Bone marrow (tissue), 2 donors: ENCODE results near the gene IL23A.
A peak's percentile ranks its signal among the peaks of the same experiment; 100 is the strongest.
"Not testable (repeated sequence)": the region's sequence is repeated elsewhere in the genome, so short reads cannot be mapped to it uniquely, and the experiment has no call there.

Source experiments
- DNase-seq, 2 donors: peaks; one replicate each; lab custom pipeline; 2025; lab: John Stamatoyannopoulos, UW

Gene IL23A

DNA sequence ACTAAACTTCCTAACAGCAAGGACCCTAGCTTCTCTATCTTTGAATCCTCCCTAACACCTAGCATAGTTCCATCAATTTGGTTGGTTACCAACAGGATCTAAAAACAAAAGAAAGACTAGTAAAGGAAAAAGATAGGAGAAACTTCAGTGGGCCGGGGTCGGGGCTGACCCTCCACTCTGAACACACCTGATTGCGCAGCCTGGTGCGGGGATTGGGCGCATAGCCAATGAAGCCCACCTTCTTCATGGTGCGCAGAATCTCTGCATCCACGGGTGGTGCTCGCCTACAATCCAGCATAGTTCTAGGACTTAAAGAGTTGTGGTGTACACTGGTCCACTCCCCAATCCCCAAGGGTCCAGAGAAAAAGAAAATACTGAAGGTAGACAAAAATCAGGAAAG lies 12.6 kb upstream of the IL23A start:
- DNase-seq = no peak

- DNase-seq = no peak
Observed at GRCh38 chr12:56326533-56326932, 12.2 kb upstream of the IL23A start.

DNA sequence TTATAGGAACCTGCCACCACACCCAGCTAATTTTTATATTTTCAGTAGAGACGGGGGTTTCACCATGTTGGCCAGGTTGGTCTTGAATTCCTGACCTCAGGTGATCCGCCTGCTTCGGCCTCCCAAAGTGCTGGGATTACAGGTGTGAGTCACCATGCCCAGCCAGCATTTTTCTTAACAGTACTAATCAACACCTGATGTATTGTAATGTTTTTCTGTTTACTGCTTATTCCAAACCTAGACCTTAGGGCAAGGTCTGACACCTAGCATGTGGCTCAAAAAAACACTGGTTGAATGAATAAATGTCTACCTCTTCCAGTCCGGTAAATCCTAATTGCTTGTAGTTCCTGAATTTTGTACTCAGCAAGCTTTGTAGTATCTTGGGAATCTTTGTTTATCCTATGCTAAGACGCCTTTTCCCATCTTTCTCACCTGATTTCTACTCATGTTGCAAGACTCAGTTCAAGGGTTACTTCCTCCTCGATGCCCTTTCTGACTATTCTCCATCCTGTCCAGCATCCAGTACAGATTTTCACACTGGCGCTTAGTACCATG lies 7.7 kb upstream of the IL23A start:
- DNase-seq = no peak

- no peak for DNase-seq
Observed at GRCh38 chr12:56332512-56333196, 6.0 kb upstream of the IL23A start.

GRCh38 chr12:56333197-56333678 lies 5.4 kb upstream of the IL23A start:
- peak in 1 of 2 donors; percentile 68 for DNase-seq

- peak; percentile 88 to 97 for DNase-seq
Observed at GRCh38 chr12:56333679-56334489, 4.8 kb upstream of the IL23A start, which contains the start of gene PAN2. TSS of gene PAN2 (minus strand) at chr12:56334000. CDS start at chr12:56333094, 906 bp downstream.

GRCh38 chr12:56334490-56334793 lies 4.2 kb upstream of the IL23A start:
- no peak for DNase-seq

- not testable (repeated sequence) for DNase-seq
Observed at GRCh38 chr12:56335527-56335926, 3.2 kb upstream of the IL23A start.

DNA sequence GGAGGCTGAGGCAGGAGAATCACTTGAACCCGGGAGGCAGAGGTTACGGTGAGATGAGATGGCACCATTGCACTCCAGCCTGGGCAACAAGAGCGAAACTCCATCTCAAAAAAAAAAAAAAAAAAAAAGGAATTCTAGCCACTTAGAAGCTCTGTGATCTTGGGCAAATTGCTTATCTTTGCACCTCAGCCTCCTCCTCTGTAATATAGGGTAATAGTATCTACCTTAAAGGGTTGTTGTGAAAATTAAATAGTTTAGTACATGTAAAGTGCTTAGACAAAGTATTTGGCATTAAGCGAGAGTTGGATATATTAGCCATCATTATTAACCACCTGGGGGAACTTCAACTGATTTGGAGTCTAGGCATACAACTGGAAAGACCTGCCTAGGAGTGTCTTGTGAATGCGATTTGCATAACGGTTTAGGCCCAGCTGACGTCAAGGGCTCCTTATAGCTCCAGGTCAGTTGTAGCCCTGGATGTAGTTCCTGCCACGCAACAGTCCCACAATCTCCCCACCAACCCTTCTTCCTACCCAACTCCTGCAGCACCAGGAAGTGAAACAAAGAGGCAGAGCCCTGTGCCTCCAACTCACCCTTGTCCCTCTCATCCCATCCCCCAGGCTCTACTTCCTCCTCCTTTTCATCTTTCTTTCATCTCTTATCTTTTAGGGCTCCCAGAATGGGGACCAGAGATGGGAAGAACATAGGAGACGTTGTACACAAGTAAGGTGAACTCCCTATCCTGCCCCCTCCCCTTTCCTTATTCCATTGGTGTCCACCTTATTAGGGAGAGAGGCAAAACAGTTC lies 2.1 kb upstream of the IL23A start:
- no peak for DNase-seq

DNA sequence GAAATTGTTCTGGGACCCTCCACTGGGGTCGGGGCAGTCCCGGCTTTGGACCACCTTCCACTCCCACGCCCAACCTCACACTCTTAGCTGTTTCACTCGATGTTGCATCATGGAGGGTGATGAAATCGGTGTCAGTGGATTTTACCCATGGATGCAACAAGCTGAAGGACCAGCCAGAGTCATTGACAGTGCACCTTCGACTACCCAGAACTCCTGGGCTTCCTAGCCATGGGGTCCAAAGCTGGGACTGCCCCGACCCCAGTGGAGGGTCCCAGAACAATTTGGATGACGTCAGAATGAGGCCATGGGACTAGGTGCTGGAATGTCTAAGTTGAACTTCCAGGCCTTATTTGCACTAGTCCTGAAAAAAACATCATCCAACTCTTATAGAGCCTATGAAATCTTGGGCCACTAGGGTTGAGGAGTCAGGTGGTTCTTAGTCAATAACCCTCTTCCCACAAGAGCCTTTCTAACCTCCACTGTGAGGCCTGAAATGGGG lies 882 bp upstream of the IL23A start:
- peak in 1 of 2 donors; percentile 9 for DNase-seq

- no peak for DNase-seq
Observed at GRCh38 chr12:56339158-56339422, 406 bp downstream of the IL23A start.

DNA sequence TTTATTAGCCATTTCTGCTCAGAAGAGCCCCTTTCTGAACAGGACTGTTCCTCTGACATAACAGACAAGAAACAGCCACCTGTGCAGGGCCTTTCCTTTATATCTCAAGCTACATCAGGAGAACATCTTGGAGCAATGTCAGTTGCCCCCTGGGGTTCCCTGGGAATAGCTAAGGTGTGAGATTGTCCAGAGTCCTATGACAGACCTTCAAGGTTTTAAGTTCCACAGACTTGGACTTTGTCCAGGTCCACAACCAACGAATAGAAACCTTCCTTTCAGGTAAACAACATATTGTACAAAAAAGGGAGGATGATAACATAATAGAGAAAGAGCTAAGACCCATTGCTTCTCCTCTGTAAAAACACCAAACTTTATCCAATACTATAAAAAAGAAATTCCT lies 2.9 kb downstream of the IL23A start:
- no peak for DNase-seq

DNA sequence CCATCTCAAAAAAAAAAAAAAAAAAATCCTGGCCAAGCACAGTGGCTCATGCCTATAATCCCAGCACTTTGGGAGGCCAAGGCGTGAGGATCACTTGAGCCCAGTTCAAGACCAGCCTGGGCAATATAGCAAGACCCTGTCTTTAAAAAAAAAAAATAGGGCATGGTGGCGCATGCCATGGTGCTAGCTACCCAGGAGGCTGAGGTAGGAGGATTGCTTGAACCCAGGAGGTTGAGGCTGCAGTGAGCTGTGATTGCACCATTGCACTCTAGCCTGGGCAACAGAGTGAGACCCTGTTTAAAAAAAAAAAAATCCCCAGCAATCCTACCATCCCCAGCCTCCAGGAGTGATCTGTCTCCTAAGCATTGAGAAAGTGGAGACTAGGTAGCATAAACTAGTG lies 3.6 kb downstream of the IL23A start:
- not testable (repeated sequence) for DNase-seq

DNA sequence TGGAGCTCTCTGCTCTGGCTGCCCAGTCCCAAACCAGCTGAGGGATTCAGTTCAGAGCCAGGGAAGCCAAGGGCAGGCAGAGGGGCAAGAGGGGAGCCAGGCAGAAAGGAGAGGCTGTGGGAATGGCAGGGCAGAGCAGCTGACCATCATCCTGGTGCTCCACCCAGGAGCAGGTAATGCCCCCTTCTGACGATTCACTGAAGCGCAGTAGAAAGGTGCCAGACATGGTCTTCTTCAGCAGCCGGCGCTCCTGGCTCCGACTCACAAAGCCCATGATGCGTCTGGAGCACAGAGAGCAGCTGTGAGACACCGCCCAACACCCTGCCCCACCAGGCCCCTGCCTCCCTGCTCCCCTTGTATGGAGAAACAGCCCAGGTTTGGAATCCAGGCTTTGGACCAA lies 8.0 kb downstream of the IL23A start:
- no peak for DNase-seq

DNA sequence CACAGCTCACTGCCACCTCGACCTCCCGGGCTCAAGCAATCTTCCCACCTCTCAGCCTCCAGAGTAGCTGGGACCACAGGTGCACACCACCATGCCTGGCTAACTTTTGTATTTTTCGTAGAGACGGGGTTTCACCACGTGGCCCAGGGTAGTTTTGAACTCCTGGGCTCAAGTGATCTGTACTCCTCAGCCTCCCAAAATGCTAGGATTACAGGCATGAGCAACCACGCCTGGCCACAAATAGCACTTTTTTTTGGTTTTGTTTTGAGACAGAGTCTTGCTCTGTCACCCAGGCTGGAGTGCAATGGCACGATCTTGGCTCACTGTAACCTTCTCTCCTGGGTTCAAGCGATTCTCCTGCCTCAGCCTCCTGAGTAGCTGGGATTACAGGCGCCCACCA lies 8.6 kb downstream of the IL23A start:
- DNase-seq = not testable (repeated sequence)

DNA sequence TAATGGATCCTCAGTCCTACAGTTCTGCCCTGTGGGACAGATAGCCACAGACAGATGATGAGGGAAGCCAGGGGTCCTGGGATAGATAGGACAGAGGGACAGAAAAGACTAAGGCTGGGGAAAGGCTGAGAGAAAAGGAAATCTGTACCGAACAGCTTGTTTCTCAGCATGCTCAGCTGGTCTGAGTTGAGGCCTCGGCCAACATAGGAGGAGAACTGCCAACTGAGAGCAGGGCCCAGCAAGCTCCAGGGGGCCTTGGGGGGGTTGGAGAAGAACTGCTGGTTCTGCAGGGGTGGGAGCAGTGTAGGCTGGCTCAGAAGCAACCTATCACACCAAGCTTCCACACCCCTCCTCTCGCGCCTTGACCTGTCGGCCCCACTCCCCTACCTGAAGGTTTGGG lies 10.1 kb downstream of the IL23A start:
- no peak for DNase-seq

- DNase-seq = no peak
Observed at GRCh38 chr12:56350662-56351061, 12.0 kb downstream of the IL23A start.

GRCh38 chr12:56351325-56351724 lies 12.6 kb downstream of the IL23A start:
- DNase-seq = no peak

DNA sequence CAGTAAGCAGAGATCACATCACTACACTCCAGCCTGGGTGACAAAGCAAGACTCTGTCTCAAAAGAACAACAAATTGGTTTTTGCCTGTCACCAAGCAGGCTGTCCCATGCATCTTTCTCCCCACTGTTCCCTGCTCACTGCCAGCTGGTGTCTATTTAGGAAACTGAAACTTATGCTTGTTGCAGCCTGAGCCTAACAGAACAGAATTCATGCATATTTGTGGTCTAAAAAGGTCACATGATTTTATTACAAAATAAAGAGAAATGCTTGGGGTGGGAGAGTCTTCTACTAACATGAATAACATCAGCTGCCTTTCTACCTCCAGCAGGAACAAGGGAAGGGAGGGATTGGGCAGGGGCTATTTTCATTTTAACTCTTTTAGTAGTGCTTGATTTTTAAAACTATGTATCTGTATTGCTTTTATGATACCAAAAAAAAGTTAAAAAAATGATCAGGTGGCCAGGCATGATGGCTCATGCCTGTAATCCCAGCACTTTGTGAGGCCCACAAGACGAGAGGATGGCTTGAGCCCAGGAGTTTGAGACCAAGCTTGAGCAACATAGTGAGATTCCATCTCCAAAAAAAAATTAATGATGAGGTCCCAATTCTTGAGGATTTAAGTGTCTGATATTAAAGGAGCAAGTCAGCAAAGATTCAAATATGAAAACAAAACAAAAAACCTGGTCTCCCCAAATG lies 20.3 kb downstream of the IL23A start:
- DNase-seq = peak in 1 of 2 donors; percentile 46

- peak; percentile 87 to 99 for DNase-seq
Observed at GRCh38 chr12:56359851-56360767, 21.4 kb downstream of the IL23A start, which contains the start of gene STAT2. TSS of gene STAT2 (minus strand) at chr12:56360107. CDS start at chr12:56356571, 3,536 bp downstream.
